ENCODE data around the gene EGLN1.

DNA sequence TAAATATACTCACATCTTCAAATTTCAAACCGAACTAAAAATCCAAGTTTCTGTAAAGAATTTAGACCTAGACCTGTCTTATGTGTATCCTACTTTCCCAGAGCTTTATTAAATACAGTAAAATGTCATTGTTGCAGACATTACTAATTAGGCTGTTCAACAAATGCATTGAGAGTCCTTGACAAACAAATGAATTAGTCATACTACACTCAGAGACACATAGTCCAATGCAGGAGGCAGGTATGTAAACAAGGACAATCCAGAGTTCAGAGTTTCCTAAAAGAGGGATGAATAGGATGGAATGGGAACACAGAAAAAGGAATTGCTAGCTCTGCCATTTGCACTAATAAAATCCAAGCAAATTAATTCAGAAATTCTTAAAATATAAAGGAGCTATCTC lies 1.6 kb upstream of the EGLN1 start:
- TF ChIP-seq, protein P1, sequence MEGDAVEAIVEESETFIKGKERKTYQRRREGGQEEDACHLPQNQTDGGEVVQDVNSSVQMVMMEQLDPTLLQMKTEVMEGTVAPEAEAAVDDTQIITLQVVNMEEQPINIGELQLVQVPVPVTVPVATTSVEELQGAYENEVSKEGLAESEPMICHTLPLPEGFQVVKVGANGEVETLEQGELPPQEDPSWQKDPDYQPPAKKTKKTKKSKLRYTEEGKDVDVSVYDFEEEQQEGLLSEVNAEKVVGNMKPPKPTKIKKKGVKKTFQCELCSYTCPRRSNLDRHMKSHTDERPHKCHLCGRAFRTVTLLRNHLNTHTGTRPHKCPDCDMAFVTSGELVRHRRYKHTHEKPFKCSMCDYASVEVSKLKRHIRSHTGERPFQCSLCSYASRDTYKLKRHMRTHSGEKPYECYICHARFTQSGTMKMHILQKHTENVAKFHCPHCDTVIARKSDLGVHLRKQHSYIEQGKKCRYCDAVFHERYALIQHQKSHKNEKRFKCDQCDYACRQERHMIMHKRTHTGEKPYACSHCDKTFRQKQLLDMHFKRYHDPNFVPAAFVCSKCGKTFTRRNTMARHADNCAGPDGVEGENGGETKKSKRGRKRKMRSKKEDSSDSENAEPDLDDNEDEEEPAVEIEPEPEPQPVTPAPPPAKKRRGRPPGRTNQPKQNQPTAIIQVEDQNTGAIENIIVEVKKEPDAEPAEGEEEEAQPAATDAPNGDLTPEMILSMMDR (IDR thresholded peaks at IDR 0.05), result no peak
- TF ChIP-seq POLR2A (IDR thresholded peaks at IDR 0.05), result no peak
- no peak for TF ChIP-seq EP300 (IDR thresholded peaks at IDR 0.05)

Data from tibial nerve (tissue), 4 donors.